Inflammatory macrophage treated with lipopolysaccharide for 4 hours (primary cell): Measurements from ENCODE around the gene EDN2.

Source experiments
- DNase-seq: peaks from one replicate; pipeline ENCODE4 v3.0.0-alpha.2; 2020

Gene EDN2

GRCh38 chr1:41461790-41462679 is 22.4 kb downstream of the EDN2 start:
- no peak for DNase-seq

GRCh38 chr1:41456847-41457540 is 27.5 kb downstream of the EDN2 start:
- no peak for DNase-seq

- no peak for DNase-seq
Observed at GRCh38 chr1:41455479-41456332, 28.8 kb downstream of the EDN2 start.

GRCh38 chr1:41454406-41454805 is 30.1 kb downstream of the EDN2 start:
- DNase-seq = no peak

- DNase-seq = no peak
Observed at GRCh38 chr1:41452704-41453290, 31.7 kb downstream of the EDN2 start.

GRCh38 chr1:41450747-41451285 is 33.7 kb downstream of the EDN2 start:
- DNase-seq = no peak

GRCh38 chr1:41449326-41449921 is 35.1 kb downstream of the EDN2 start:
- no peak for DNase-seq

- DNase-seq = no peak
Observed at GRCh38 chr1:41448821-41449220, 35.7 kb downstream of the EDN2 start.

- no peak for DNase-seq
Observed at GRCh38 chr1:41447995-41448770, 36.3 kb downstream of the EDN2 start.

- DNase-seq = no peak
Observed at GRCh38 chr1:41446851-41447610, 37.5 kb downstream of the EDN2 start.

- DNase-seq = no peak
Observed at GRCh38 chr1:41444785-41445184, 39.7 kb downstream of the EDN2 start.

- no peak for DNase-seq
Observed at GRCh38 chr1:41444246-41444645, 40.2 kb downstream of the EDN2 start.

- DNase-seq = no peak
Observed at GRCh38 chr1:41442697-41443251, 41.7 kb downstream of the EDN2 start.

- no peak for DNase-seq
Observed at GRCh38 chr1:41440321-41441085, 44.0 kb downstream of the EDN2 start.

GRCh38 chr1:41439234-41439633 is 45.2 kb downstream of the EDN2 start:
- DNase-seq = no peak

GRCh38 chr1:41438711-41439110 is 45.8 kb downstream of the EDN2 start:
- DNase-seq = no peak

- no peak for DNase-seq
Observed at GRCh38 chr1:41437011-41437355, 47.5 kb downstream of the EDN2 start.

GRCh38 chr1:41436281-41437010 is 48.0 kb downstream of the EDN2 start:
- DNase-seq = no peak
